ENCODE results near the gene ENGASE. TPM values are rescaled to one million over a fixed set of nuclear protein-coding genes. Genes with fewer than 3 reads are reported as not detected.

The ENGASE gene
- polyA plus RNA-seq, 3 donors, result 6.9 to 17.1 (median 14.9) TPM

DNA sequence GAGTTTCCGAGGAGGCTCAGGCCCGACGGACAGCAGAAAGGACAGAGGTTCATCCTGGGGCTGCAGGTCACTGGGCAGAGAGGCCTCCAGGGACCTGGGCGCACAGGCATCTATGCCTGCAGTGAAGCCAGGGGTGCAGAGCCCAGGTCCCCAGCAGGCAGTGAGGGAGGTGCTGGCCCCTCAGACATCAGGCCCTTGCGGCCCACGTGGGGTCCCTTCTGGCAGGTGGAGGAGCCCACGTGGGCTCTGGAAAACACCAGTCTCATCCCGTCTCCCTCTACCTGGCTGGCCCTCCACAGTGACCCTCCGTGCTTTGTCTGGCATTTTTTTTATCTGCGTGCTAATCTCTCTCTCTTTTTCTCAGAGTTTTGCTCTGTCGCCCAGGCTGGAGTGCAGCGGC, 36.5 kb downstream of the ENGASE start:
- no peak for DNase-seq (ENCODE audit: low read depth in 3 of 3, low spot score in 2 of 3)

DNA sequence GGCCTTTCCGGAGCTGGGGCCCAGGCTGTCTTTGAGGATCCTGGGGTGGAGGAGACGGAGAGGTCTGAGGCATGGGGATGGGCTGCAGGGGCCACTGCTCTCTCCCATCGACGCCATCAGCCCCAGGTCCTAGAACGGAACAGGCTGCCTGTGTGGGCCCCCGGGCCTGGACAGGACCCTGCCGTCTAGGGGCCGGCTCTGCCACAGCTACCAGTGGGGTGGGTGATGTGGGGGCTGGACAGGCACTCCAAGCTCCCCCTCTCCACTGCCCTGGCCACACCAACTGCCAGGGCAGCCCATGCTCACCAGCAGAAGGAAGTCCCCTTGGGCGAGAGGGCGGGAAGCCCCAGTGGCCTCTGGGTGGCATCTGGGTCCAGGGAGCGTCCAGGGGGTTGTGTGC, 37.8 kb downstream of the ENGASE start:
- DNase-seq (ENCODE audit: low read depth in 3 of 3, low spot score in 2 of 3), result no peak

DNA sequence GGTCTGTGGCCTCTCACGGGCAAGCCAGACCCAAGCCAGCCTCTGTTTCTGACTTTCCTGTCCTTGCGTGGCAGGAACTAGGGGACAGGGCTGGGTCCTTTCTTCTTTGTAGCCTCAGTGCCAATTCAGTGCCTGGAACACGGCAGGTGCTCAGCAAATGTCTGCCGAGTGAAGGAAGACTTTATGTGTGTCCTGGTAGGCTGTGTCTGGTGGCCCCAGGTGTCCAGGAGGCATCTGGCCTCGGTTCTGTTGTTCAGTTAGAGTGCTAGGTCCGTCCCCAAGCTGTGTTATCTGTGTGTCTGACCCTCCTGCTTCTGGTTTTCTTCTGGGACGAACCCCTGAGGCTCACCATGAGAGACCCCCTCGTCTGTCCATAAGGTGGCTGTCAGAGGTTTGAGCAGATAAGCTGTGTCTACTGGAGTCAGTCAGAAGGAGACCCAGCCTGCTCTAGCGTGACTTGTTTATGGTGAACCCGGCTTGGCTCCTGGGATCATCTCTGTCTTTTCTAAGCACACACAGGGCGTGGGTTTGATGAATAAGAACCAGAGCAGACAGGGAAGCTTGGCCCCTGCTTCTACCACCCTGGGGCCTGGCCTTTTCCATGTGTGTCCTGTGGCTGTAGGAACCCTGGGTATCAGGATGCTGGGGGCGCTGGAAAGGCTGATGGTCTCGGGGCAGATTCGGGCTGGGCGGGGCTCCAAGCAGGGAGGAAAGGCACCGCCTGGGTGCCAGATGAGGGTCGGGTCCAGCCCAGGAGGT, 39.3 kb downstream of the ENGASE start:
- no peak for DNase-seq (ENCODE audit: low read depth in 3 of 3, low spot score in 2 of 3)

DNA sequence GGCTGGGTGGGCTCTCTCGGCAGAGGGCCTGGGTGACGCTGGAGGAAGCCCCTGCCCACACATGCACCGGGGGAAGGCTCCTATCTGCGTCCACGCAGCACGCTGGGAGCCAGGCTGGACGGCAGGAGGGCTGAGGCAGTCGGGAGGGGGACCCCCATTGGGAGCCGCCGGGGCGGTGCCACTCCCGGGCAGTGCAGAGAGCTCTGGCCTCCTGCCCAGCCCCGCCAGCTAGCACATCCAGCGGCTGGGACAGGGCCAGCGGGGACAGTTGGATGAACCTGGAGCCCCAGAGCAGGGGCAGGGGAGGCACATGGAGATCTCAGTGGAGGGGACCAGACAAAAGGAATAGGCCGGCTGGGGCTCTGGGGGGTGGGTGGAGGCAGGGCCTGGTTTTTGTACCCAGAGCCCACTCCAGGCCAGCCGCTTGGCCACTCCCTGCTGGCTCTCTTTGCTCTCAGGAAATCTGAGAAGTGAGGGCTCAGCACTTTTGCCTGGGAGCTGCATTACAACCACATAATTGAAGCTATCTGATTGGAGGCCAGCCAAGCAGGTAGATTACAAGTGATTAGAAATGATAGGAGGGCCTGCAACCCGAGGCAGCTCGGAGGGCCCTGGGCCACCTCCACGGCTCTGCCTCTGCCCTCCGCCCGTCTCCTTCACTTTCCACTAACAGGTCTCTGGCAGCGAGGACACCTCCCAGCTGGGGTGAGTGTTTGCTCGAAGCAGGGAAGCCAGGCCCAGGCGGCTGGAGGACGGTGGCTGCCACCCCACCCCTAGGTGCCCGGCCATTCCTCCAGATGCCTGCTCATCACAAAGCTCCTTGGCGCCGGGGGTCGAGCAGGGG, 40.1 kb downstream of the ENGASE start:
- peak in 2 of 3 donors; percentile 39 to 49 for DNase-seq (ENCODE audit: low read depth in 3 of 3, low spot score in 2 of 3)

DNA sequence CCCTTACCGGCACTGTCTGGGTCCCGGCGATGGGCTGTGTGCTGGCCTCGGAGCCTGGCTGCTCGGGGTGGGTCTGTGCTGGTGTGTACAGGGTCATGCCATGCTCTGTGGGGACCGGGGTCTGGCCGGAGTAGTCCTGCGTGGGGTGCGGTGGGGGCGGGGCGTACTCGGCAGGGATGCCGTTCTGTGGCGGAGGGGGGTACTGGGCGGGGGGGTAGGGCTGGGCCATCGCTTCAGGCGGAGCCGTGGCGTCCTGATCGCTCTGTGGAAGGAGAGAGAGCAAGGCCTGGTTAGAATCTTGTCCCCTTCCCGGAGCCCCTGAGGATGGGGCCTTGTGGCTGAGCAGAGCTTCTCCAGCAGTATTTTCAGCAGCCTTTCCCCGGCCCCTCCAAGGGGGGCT, 40.9 kb downstream of the ENGASE start:
- no peak for DNase-seq (ENCODE audit: low read depth in 3 of 3, low spot score in 2 of 3)

DNA sequence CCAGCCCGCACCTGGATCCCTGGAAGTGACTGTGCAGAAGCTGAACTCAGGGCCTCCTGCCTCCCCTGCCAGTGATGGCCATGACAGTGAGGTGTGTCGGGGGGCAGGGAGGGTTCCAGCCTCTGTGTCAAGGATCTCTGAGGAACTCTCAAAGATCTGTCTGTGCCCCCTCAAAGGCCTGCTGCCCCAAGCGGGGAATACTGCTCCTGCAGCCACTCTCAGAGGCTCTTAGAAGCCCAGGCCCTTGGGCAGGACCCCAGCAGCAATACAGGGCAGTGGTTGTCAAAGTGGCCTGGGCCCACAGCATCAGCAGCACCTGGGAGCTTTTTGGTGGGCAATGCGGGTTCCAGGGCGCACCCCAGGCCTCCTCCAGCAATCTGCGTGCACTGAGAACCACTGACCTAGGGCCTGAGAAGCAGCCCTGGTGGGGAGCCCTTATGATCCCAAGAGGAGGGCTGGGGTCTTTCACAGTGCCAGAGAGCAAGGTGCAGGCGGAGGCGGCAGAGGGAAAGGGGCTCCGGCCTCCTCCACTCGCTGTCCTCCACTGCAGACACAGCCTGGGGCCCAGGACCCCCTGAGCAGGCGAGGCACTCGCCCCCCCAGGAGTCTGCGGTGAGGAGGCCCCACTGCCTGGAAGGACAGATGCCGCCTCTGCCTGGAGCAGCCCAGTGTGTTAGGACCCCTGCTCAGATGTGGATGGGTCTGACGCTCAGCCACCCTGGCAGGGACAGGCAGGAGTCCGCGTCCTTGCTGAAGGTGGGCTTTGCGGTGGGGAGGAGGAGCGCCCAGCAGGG, 42.1 kb downstream of the ENGASE start:
- DNase-seq (ENCODE audit: low read depth in 3 of 3, low spot score in 2 of 3), result no peak

DNA sequence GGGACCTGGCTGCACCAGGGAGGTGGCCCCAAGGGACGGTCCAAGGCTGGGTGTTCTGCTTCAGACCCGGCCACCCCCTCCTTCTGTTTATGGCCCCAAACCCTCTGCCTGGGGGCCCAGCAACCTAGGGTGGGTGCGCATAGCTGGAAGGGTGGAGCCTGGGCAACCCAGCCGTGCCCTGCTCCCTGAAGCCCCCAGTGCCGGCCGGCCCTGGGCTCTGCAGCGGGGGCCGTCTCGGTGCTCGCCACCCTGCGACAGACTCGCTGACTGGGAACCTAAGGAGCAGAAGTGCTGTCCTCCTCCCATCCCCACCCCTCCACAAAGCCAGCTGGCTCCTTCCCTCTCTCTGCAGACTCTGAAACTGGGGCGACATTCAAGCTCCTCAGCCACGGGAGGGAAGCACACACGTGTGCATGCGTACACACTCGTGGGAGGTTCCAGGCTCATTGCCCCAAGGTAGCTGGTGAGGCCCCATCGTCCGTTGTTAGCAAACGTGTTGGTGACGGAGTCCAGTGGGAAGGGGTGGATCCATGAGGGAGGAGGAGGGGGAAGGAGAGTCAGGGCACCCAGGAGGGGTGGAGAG, 43.4 kb downstream of the ENGASE start:
- DNase-seq (ENCODE audit: low read depth in 3 of 3, low spot score in 2 of 3), result no peak

DNA sequence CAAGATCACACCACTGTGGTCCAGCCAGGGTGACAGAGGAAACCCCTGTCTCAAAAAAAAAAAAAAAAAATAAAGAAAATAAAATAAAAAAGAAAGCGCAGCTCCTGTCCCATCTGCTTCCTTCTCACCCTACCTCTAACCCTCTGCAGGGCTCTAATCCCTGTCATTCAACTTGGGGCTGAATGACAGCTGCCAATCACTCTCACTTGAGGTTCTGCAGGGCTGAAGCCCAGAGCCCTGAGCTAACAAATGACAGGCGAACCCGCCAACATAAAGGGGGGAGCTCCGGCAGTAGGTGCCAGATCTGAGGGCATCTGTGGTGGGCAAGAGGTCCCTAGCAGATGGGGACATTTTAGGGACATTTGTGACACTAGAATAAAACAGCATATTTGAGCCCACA, 44.3 kb downstream of the ENGASE start:
- no peak for DNase-seq (ENCODE audit: low read depth in 3 of 3, low spot score in 2 of 3)

DNA sequence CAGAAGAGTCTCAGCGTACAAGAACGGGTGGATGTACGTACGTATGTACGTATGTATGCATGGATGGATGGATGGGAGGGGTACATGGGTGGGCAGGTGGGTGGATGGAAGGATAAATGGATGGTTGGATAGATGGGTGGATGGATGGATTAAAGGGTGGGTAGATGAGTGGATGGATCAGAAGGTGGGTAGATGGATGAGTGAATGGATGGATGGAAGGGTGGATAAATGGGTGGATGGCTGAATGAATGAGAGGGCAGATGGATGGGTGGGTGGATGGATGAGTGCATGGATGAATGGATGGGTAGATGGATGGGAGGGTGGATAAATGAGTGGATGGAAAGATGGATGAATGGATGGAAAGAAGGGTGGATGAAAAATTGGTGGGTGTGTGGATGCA, 45.6 kb downstream of the ENGASE start:
- no peak for DNase-seq (ENCODE audit: low read depth in 3 of 3, low spot score in 2 of 3)

DNA sequence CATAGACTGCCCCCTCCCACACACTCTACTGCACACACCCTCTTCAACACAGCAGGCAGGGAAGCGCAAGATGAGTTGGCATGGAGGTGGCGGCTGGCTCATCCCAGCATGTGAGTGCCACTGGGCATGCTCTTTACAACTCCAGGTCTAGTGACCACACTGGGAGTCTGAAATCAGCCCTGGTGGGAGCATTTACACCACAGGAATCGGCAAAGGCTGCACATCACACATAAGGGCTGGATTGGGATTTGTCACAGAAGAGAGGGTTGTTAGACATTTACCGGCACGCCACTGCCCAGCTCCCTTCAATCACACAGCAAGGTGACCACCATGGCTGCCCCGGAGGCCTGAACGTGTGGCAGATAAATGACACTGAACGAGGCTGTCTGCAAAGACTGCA, 49.4 kb downstream of the ENGASE start:
- DNase-seq (ENCODE audit: low read depth in 3 of 3, low spot score in 2 of 3), result no peak

DNA sequence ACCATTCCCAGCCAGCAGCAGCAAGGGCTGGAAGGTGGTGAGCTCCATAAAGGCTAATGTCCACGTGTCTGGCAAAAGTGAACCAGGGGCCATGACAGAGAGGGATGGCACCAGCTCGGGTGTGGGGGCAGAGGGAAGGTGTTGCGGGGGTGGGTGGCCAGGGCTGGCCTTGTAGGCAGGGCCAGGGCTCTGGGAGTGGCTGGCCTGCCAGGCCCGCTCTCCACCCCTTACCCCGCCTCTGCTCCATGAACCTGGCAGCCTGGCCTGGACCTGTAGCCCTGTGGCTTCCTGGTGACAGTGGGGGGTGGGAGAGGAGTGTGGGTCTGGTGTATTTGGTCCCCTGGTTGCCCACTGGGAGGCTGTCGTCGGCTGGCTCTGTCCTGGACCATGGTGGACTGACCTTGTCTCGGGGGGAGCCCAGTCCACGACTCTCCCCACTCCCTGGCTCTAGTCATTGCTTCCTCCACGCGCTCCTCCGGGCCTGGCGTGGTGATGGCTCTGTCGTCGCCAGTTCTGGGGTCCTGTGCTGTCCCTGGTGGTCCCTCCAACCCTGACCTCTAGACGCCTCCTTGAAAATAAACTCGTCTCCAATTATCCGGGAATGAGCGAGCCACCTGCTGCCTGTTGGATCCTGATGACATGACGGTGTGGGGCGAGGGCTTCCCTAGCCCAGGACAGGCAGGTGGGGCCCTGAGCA, 50.0 kb downstream of the ENGASE start:
- no peak for DNase-seq (ENCODE audit: low read depth in 3 of 3, low spot score in 2 of 3)

DNA sequence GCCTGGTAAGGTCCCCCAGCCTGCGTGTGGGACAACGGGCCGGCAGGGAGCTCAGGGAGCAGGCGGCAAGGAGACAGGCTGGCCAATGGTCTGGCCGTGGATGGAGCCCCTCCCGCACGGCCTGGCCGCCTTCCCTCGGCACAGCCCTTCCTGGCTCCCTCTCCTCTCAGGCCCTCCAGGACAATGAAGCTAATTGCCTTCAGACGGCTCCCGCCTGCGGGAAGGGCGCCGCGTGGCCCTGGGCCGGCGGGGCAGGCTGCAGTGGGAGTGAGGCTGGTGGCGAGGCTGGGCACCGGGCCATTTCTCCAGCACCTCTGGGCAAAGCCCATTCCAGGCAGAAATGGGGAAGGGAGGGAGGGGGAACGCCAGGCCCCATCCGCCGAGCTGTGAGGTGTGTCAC, 50.9 kb downstream of the ENGASE start:
- no peak for DNase-seq (ENCODE audit: low read depth in 3 of 3, low spot score in 2 of 3)

DNA sequence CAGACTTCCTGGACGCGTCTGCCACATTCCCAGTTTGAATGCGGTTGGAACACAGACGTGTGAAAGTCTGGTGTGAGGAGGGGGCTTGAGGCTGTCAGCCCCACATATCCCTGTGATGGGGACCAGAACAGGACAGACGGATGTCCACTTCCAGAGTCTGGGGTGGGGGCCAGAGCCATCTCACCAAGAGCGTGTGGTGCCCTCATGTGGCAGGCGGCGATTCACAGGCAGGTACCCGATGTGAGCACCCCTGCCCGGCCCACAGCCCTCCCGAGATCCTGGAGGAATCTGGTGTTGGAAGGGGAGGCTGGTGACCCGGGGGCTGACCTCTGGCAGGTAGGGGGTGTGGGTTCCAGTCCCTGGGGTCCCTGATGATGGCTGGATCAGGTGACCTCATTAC, 51.5 kb downstream of the ENGASE start:
- no peak for DNase-seq (ENCODE audit: low read depth in 3 of 3, low spot score in 2 of 3)

DNA sequence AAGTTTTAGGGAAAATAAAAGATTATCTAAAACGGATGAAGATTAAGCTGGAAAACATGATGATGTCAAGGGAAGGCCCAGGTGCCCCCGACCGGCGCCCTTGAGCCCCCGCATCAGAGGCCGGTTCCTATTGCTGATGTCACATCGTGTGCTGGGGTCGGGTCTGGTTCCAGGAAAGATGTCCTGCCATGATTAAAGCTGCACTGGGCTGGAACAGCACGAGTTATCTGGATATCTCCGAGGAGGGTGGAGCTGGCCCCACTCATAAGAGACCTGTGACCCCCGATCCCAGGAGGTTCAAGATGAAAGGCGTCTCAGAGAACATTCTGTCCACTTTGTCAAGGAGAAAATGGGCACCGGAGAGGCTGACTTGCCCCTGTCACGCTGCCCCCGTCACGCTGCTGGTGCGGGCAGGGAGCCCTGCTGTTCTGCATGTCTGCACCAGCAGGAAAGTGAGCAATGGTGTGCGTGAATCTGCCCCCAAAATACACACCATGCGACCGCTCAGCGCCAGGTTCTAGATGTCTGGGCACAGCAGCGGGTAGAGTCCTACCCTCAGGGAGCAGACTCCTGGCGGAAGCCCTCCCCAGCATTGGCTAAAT, 53.0 kb downstream of the ENGASE start:
- DNase-seq (ENCODE audit: low read depth in 3 of 3, low spot score in 2 of 3), result no peak

DNA sequence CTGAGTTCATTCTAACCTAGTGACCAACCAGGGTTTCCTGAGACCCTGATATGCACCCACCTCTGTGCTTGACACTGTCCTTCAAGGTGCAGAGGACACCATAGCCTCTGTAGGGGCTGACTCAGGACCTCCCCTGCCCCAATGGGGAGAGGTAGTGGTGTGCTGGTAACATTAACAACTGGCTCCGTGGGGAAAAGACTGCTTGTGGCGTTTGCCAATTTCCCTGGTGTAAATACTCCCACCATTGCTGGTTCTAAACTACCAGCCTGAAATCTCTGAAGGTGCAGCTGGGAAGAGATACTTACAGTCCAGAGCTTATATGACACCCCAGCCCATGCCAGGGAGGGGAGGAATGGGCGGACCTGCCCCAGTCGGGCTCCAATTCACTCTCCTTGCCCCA, 54.9 kb downstream of the ENGASE start:
- no peak for DNase-seq (ENCODE audit: low read depth in 3 of 3, low spot score in 2 of 3)

DNA sequence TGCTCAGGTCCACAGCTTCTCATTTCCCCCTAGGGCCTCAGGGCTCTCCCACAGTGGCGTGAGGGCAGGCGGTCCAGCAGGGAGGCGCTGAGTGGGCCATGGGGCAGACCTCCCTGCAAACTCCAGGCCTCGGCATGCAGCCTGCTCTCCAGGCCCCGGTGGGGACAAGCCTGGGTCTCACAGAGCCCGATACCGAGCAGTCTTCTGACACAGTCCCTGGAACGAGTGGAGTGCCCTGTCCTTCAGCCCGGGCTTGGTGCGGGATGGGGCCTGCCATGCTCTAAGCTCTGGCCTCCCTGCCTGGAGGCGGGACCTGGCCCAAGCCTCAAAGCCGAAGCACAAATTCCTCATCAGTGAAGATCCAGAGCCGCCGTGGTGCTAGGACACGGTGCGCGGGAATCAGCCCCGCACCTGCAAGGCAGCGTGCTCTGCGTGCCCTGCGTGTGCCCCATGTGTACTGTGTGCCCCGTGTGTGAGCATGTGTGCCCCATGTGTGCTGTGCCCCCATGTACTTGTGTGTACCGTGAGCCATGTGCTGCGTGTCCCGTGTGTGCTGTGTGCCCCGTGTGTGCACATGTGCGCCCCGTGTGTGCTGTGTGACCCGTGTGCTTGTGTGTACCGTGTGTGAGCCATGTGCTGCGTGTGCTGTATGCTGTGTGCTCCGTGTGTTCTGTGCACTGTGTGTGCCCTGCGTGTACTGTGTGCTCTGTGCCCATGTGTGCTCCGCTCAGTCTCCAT, 56.1 kb downstream of the ENGASE start:
- DNase-seq (ENCODE audit: low read depth in 3 of 3, low spot score in 2 of 3), result no peak

DNA sequence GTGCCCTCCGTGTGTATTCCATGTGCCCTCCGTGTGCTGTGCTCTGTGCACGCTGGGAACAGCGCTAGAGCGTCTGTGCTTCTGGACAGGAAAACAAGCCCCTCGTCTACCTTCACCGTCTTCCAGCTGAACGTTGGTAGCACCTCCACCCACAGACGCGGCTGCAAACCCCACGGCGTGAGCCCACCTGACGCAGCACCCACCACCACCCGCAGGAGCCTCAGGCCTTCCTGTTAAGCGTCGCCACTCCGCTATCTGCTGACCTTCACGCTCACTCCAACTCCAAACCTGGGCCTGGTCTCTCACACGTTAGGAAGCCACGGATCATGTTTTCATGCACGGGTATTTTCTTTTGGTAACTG, 56.6 kb downstream of the ENGASE start:
- no peak for DNase-seq (ENCODE audit: low read depth in 3 of 3, low spot score in 2 of 3)

DNA sequence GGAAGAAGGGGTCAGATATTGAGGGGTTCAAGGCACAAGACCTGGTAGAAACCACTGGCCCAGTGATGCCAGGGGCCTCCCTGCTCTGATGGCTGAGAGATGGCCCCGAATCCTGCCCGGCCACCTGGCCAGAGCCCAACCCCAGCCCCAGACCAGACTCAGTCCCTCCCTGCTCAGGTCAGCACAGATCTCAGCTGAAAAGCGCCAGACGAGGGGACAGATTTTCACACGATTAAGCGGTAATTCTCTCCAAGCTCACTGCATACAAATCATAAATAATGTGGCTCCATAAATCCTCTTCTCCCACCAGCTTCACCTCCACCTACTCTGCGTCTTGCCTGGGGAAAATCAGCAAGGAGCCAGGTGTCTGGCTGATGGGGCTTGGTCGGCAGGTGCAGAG, 57.1 kb downstream of the ENGASE start:
- DNase-seq (ENCODE audit: low read depth in 3 of 3, low spot score in 2 of 3), result no peak

DNA sequence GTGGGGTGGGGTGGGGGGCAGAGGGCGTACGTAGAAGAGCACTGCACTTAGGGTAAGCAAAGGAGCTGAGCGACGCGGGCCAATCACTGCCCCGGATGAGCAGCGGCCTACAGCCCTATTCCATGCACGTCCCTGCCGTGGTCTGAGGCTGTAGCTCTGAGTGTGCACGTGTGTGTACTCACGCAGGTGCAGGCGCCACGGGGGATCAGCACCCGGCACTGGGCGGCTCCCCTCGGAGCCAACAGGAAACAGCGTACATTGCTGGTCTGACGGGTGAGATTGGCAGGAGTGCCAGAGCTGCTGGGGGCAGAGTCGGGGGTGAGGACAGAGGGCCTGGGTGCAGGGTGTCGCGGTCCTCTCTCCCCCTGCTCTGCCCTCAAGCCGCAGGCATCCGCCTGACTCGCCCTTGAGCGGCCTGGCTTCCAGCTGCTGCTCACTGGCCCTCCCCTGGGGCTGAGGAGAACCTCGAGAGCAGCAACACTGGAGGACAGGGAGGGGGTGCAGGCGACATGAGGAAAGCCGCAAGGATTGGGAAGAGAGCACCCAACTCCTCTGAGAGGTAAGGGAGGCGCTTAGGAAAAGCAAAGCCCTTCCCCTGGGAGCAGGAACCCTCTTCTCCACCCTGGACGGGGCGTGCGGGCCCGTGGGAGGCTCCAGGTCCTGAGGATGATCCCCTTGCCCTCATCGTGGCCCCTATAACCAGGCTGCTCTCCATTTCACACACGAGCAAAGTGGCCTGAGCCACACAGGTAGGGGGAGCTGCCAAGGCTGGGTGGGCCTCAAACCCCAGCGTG, 57.8 kb downstream of the ENGASE start:
- DNase-seq (ENCODE audit: low read depth in 3 of 3, low spot score in 2 of 3), result no peak

All from right renal cortex interstitium (tissue), 3 donors.